HL-60/S4 treated with phorbol 12-myristate 13-acetate at 8.2 ng/mL for 4 days and 3 days (cell line): ENCODE measurements around the gene RASGRP1.

ENCODE experiments used
- in situ Hi-C: fragments of 300-500 bp; cut with MboI; formaldehyde crosslinking; loops from 2 replicates; pipeline ENCODE4 v1.15.0; 2022; ENCODE audit warnings: low sequenced_read_pairs

The RASGRP1 gene

DNA sequence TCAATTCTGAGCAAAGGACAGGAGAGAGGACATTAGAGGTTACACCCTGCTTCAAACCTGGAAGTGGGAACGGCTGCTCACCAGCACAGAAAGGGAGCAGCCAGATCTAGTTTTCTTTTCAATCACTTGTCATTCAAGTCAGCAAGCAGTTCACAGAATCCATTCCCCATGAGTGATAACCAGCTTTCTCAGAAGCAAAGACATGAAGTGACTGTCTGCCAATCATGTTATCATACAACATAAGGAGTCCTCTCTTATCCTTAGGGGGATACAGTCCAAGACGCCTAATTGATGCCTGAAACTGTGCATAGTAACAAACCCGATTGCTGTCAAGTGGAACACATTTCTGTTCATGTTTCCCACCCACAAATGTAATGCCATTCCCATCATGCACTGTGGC lies 56.0 kb downstream of the RASGRP1 start:
- in situ Hi-C loops, result no loop called here

DNA sequence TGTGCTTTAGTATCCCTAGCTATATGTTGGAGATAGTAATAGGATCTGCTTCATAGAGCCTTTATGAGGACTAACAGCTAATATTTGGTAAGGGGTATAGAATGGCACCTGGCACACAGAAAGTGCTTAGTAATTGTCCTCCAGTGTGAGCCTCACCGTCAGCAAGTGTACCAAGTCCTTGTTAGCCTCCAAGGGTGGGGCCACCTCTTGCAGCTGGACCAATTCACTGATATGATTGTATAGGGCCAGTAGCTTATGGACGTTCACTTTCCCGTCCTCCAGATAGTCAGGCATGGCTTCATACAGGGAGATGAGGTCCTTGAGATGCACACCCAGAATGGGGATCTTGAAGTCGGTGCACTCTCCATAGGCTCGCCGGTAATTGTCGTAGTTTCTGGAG lies 57.0 kb downstream of the RASGRP1 start:
- in situ Hi-C loops, result no loop called here

DNA sequence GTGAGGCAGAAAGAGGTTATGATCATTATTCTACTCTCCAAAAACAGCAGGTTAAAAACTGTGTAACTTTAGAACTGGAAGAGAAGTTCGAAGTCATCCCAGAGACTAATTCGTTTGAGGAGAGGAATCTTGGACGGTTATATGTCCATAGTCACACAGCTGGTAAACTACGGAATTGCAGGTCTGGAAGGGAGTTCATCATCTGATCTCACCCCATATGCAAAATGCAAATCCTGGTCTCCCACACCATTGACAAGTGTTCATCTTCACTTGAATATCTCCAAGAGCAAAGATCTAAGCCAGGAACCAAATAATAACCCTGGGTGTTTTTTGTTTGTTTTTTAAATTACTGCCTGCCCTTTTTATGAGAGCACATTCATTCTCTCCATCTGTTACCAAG lies 57.6 kb downstream of the RASGRP1 start:
- in situ Hi-C loops, result no loop called here

DNA sequence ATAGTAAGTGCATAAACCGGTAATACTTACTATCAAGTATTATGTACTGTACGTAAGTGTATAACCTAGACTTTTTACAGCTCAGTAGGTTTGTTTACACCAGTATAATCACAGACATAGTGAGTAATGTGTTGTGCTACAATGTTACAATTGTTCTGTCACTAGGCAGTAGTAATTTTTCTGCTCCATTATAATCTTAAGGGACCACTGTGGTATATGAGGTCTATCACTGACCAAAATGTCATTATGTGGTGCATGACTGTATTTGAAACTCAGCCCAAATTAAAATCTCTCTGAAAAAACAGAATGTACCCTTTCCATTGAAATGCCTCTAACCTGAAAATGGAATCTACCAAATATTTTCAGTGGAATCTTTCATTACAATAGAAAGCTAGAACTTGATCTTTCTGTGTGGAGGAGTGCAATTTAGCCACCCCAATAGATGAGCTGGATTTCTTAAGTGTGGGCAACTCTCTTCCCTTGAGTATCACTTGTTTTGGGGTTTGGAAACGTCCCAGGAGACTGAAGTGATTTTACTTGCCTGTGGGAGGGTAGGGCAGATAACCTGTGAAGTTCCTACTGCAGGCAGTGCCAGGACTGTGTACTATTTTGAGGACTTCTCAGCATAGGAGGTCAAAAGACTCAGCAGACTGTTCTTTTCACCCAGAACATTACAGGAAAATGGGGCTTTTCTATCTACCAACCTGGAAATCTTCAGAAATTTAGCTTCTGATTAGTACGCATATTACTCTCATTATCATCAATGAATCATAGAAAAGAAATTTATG lies 59.7 kb downstream of the RASGRP1 start:
- in situ Hi-C loops, result no loop called here

DNA sequence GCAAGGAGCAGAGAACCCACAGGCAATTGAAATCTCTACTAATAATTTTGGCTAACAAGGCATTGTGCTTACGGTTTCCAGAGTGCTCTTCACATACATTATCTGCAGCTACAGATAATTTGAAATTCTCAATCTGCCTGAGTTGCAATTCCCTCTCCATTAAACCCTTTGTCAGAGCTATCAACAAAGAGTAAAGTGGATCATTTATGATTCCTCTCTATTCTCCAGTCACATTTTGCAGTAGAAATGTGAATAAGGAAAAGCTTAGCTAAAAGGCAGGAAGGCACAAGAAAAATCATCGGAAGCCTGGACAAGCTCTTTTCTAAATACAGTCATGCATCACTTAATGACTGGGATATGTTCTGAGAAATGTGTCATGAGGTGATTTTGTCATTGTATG lies 61.1 kb downstream of the RASGRP1 start:
- in situ Hi-C loops, result no loop called here

DNA sequence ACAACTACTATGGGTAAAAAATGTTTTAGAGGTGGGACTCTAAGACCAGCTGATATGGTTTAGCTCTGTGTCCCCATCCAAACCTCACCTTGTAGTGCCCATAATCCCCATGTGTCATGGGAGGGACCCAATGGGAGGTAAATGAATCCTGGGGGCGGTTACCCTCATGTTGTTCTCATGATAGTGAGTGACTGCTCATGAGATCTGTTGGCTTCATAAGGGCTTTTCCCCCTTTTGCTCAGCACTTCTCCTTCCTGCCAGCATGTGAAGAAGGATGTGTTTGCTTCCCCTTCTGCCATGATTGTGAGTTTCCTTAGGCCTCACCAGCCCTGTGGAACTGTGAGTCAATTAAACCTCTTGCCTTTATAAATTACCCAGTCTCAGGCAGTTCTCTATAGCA lies 65.0 kb downstream of the RASGRP1 start:
- in situ Hi-C loops, result no loop called here

DNA sequence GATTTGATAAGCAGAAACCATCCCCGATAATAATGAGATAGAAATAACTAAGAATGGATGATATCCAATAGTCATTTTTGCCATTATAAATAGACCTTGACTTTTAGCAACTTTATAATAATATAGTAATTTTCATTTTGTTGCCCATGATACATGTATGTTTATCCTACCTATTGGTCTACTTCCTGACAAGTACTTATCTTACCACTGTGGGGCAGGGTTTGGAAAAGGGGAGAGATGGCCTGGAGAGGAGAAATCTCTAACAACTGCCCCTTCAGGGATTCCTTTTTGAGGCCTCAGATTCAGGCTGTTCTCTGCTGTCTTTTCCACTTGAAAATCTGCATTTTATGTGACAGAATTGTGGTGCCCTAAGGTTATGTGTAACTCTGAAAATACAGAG lies 68.5 kb downstream of the RASGRP1 start:
- in situ Hi-C loops, result no loop called here

DNA sequence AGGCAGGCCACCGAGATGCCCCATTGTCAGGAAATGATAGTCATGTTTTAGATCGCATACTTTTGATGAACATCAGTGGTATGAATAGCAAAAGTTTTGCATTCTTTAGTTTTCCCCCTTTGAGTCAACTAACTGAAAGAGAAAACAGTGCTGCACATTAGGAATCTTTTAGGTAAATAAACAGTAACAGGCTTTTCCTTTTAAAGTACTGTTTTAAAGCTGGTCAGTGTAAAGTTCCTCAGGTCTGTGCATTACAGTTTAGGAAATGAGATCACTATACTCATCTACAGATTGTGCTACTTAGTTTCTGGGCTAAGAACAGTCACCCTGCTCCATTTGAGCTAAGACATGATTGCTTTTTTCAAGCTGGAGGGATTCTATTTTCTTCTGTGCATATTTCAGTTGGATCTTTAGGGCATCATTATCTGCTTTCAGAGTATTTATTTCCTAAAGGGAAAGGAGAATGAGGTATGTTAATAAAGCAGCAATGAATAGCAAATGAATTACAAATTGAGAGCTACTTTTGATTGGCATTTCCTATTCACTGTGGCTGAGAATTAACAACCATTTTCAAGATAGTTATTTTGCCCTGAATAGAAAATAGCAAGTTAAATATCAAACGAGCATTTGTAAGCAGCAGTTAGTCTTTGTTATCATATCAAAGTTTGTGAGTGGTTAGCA lies 74.2 kb downstream of the RASGRP1 start:
- in situ Hi-C loops, result no loop called here

- in situ Hi-C loops, result no loop called here
These were observed 77.2 kb downstream of the RASGRP1 start for GRCh38 chr15:38487378-38487777.

DNA sequence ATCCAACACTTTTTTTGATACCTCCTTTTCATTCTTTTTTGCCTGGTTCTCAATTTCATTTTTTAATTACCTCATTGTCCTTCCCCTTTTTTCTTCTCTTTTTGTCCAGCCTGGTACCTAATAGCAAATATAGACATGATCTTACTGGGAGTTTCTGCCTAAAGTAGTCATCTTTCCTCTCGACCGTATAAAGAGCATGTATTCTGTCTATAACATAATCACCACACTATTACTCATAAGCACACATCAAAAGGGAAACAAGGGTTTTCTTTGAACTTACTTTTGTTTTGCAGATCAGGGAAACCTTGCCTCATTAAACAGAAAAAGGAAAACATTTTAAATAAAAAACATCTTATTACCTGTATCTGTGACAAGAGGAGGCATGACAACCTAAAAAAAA lies 77.7 kb downstream of the RASGRP1 start:
- in situ Hi-C loops, result no loop called here

DNA sequence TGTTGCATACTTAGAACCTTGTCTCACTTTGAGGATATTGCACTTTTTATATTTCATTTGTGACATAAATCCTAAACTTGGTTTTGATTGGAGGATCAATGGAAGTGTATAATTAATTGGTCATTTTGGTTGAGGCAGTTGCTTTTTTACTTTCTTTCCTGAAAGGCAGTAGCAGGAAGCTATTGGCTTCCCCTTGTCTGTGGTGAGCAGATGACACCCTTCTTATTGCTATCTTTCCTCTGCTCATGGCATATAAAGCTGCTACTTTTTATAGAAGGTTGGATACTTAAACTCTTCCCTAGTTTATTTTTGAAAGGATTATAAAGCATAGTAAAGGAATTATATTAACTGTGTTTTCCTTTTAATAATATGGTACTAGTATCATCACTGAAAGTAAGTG lies 82.0 kb downstream of the RASGRP1 start:
- in situ Hi-C loops, result no loop called here

DNA sequence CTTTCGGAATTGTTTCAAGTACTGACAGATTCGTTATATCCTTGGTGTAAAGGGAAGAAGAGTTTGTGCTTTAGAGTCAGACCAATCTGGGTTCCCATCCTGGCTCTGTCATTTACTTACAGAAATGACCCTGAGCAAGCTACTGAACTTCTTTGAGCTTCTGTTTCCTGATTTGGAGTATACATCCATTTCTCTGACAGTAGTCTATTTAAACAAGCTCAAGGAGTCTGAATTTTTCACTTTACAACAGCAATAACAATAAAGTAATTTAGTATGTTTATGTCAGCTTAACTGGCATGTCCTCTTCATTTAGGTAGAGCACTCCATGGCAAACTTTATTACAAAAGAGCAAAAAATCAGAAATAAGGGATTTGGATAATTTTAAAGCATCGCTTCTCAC lies 82.9 kb downstream of the RASGRP1 start:
- in situ Hi-C loops, result no loop called here

DNA sequence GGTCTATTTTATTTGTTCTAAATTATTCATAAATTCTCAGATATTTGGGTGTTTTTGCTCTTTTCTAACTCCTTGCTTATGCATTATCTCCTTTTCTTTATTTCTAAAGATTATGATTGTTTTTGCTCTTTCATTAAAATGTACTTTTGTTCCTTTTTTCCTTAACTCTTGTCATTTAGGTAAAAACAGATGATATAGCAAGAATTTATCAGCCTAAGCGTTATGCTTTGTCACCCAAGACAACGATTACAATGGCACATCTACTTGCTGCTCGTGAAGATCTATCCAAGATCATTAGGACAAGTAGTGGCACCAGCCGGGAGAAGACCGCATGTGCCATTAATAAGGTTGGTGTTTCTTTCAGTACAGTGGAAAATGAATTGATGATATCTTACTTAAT lies 83.5 kb downstream of the RASGRP1 start:
- in situ Hi-C loops, result no loop called here

- in situ Hi-C loops, result no loop called here
These were observed 84.9 kb downstream of the RASGRP1 start for GRCh38 chr15:38479756-38480155.

- in situ Hi-C loops, result no loop called here
These were observed 85.3 kb downstream of the RASGRP1 start for GRCh38 chr15:38479266-38479665.

- in situ Hi-C loops, result no loop called here
These were observed 87.0 kb downstream of the RASGRP1 start for GRCh38 chr15:38477637-38478036.

- in situ Hi-C loops, result no loop called here
These were observed 88.5 kb downstream of the RASGRP1 start for GRCh38 chr15:38476120-38476519.

- in situ Hi-C loops, result no loop called here
These were observed 89.3 kb downstream of the RASGRP1 start for GRCh38 chr15:38475361-38475760.

- in situ Hi-C loops, result loop anchor here (25.0 kb wide), 1 partner anchor 213 kb away; no protein-coding TSS in a partner anchor
These were observed 90.4 kb downstream of the RASGRP1 start for GRCh38 chr15:38474155-38474757.

- in situ Hi-C loops, result loop anchor here (25.0 kb wide), 1 partner anchor 215 kb away; no protein-coding TSS in a partner anchor
These were observed 92.6 kb downstream of the RASGRP1 start for GRCh38 chr15:38471974-38472373.

DNA sequence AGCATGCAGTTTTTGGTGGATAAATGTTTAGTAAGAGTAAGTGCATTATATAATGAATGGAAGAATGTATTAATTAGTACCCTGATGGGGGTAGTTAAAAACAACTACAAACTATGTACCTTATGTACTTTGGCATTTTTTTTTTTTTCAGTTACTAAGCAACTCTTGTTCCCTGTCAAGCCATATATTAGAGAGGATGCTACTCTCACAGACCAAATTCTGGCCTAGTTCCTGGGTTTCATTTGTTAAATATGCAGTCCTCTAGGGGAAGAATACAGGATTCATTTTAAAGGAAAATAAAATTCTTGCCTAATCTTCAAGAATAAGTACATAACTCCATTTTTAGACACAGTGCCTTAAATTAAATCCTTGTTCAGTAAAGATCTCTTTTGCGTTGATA lies 93.8 kb downstream of the RASGRP1 start:
- in situ Hi-C loops, result loop anchor here (25.0 kb wide), 1 partner anchor 216 kb away; no protein-coding TSS in a partner anchor

DNA sequence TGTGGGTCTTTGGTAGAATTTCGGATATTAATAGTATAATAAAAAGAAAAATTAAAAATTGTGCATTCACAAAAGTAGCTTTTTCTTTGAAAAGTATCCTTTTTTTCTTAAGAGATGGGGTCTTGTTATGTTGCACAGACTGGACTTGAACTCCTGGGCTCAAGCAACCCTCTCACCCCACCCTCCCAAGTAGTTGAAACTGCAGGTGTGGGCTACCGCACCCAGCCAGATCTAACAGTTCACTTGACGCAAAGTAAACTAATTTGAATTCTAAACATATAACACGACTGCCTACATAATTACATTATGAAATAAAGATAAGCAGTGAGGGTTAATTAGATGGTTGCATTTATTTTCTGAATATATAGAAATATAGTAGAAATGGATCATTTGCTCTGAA lies 99.9 kb downstream of the RASGRP1 start:
- in situ Hi-C loops, result loop anchor here (25.0 kb wide), 1 partner anchor 223 kb away; no protein-coding TSS in a partner anchor
